GM12892 (cell line): ENCODE results near the gene AFTPH.

Experiments
- POLR2A ChIP-seq: IDR thresholded peaks from 2 replicates; pipeline ENCODE4 v1.6.1; 2011; ENCODE audit warnings: low read depth, low read length, control low read depth
- POLR2AphosphoS5 ChIP-seq: IDR thresholded peaks from 2 replicates; pipeline ENCODE4 v1.6.1; 2011; ENCODE audit warnings: low read depth, low read length, control low read depth
- TAF1 ChIP-seq: IDR thresholded peaks from 2 replicates; pipeline ENCODE4 v1.6.1; 2011; ENCODE audit warnings: low read depth, mild to moderate bottlenecking, control low read depth, low read length, borderline replicate concordance

DNA sequence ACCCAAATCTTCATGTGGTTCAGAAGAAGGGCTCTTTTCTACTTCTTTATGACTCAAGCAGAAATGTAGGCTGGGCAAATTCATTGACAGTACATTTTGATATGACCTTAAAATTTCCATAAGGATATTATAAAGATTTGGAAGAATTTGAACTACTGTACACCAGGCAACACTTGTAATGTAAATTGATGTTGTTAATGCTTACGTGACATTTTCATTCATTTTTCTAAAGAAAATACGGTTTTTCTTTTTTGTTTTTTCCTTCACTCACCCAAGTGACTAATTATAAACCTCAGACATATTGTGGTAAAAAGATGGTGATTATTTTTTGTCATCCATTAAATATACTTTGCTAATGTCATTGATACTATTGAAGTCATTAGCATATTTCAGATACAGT lies 17.4 kb downstream of the AFTPH start:
- TF ChIP-seq POLR2A (no peak), POLR2AphosphoS5 (no peak), TAF1 (no peak)
